GM23338 (cell line): ENCODE results near the gene TMEM106A. TPM values are rescaled to one million over a fixed set of nuclear protein-coding genes. Genes with fewer than 3 reads are reported as not detected.
A peak's percentile ranks its signal among the peaks of the same experiment; 100 is the strongest.

ENCODE experiments used
- ATAC-seq: fragments of 200-7000 bp; cut with Tn5 transposase; 3 replicates; pipeline ENCODE4 v1.9.1; 2020
- DNase-seq: peaks from one replicate; pipeline ENCODE4 v3.0.0-alpha.2; 2015; ENCODE audit warnings: low spot score
- H2AFZ ChIP-seq: fragments of 200-600 bp; sonication (generic); 2 replicates; pipeline ENCODE4 v1.8.0; 2016; ENCODE audit warnings: antibody characterized with exemption, mild to moderate bottlenecking, moderate library complexity
- H3F3A ChIP-seq: fragments of 200-600 bp; sonication (generic); replicated peaks from 2 replicates; pipeline ENCODE4 v1.8.0; 2017; ENCODE audit warnings: antibody characterized with exemption, mixed run types, low read depth
- H3K27ac ChIP-seq: fragments of 200-600 bp; sonication (generic); 2 replicates; pipeline ENCODE4 v1.6.1; 2016; ENCODE audit warnings: low read depth
- H3K27me3 ChIP-seq: fragments of 200-600 bp; sonication (generic); 2 replicates; pipeline ENCODE4 v1.8.0; 2016; ENCODE audit warnings: mild to moderate bottlenecking, mixed run types, moderate library complexity; ENCODE audit not compliant: insufficient read depth
- H3K36me3 ChIP-seq: fragments of 200-600 bp; sonication (generic); 2 replicates; pipeline ENCODE4 v1.8.0; 2016; ENCODE audit warnings: mild to moderate bottlenecking; ENCODE audit not compliant: insufficient read depth
- H3K4me1 ChIP-seq: fragments of 200-600 bp; sonication (generic); 2 replicates; pipeline ENCODE4 v1.8.0; 2016; ENCODE audit warnings: mild to moderate bottlenecking, moderate library complexity; ENCODE audit not compliant: insufficient read depth
- H3K4me2 ChIP-seq: fragments of 200-600 bp; sonication (generic); 2 replicates; pipeline ENCODE4 v1.7.1; 2017; ENCODE audit warnings: mixed run types
- H3K4me3 ChIP-seq: fragments of 200-600 bp; sonication (generic); 2 replicates; pipeline ENCODE4 v1.6.1; 2016; ENCODE audit warnings: mixed run types
- H3K79me2 ChIP-seq: fragments of 200-600 bp; sonication (generic); replicated peaks from 2 replicates; pipeline ENCODE4 v1.8.0; 2017; ENCODE audit warnings: mild to moderate bottlenecking; ENCODE audit not compliant: insufficient read depth
- H3K9me2 ChIP-seq: fragments of 200-600 bp; sonication (generic); 2 replicates; pipeline ENCODE4 v1.8.0; 2017; ENCODE audit not compliant: insufficient read depth
- H4K20me1 ChIP-seq: fragments of 200-600 bp; sonication (generic); replicated peaks from 2 replicates; pipeline ENCODE4 v1.8.0; 2017; ENCODE audit warnings: mild to moderate bottlenecking; ENCODE audit not compliant: insufficient read depth
- H3K27ac Mint-ChIP-seq: 2 replicates; pipeline ENCODE4 v1.8.0; 2020; ENCODE audit warnings: inconsistent platforms, mild to moderate bottlenecking, moderate library complexity, mixed read lengths
- H3K27me3 Mint-ChIP-seq: 3 replicates; pipeline ENCODE4 v1.8.0; 2022; ENCODE audit warnings: low read depth, mild to moderate bottlenecking, moderate library complexity, mixed read lengths, inconsistent platforms; ENCODE audit not compliant: insufficient read depth, poor library complexity
- H3K36me3 Mint-ChIP-seq: 3 replicates; pipeline ENCODE4 v1.8.0; 2021; ENCODE audit warnings: low read depth, mild to moderate bottlenecking, inconsistent platforms, moderate library complexity, mixed read lengths
- H3K4me1 Mint-ChIP-seq: 3 replicates; pipeline ENCODE4 v1.8.0; 2020; ENCODE audit warnings: mild to moderate bottlenecking, inconsistent platforms, mixed read lengths
- H3K4me3 Mint-ChIP-seq: 3 replicates; pipeline ENCODE4 v1.8.0; 2021; ENCODE audit warnings: moderate library complexity, mild to moderate bottlenecking, inconsistent platforms, mixed read lengths
- H3K9me3 Mint-ChIP-seq: 3 replicates; pipeline ENCODE4 v1.8.0; 2020; ENCODE audit warnings: moderate library complexity, mild to moderate bottlenecking, inconsistent platforms, mixed read lengths
- JUNB ChIP-seq: IDR thresholded peaks from one replicate; pipeline ENCODE4 v1.6.1; 2016; ENCODE audit warnings: antibody characterized with exemption; ENCODE audit not compliant: unreplicated experiment
- POLR2AphosphoS5 ChIP-seq: IDR thresholded peaks from 2 replicates; pipeline ENCODE4 v1.6.1; 2016; ENCODE audit warnings: antibody characterized with exemption, low read depth
- ZNF331 ChIP-seq: fragments of 250-450 bp; sonication (Bioruptor Pico); IDR thresholded peaks from 2 replicates; pipeline ENCODE4 v1.5.0; 2020; ENCODE audit warnings: low read depth, mild to moderate bottlenecking, moderate library complexity
- polyA plus RNA-seq: library from polyadenylated mRNA; unstranded; fragments of >200 nt; fragmentation: Nextera tagmentation; extraction: Ambion mirVana; gene quantifications from 2 replicates; pipeline ENCODE4 v1.2.1, GENCODE V29; 2016
- total RNA-seq: library from RNA; depleted of rRNA; stranded (reverse); fragments of >200 nt; shearing (Covaris generic); gene quantifications from 2 replicates; pipeline ENCODE4 v1.2.3, GENCODE V29; 2014
- TF ChIP-seq, protein P1 (sequence below), 2 experiments: fragments of 200-600 bp in 1 of 2; sonication (generic) in 1 of 2; conservative IDR thresholded peaks; 2 replicates each; pipeline versions ENCODE4 v1.5.1 to v1.6.1; 2016 to 2017; ENCODE audit warnings: antibody characterized with exemption in 2 of 2, low read depth in 2 of 2, mild to moderate bottlenecking in 2 of 2, moderate library complexity in 1 of 2

TMEM106A gene
- total and polyA plus RNA-seq, 2 experiments from 2014 or later: 1.1 to 1.5 TPM

DNA sequence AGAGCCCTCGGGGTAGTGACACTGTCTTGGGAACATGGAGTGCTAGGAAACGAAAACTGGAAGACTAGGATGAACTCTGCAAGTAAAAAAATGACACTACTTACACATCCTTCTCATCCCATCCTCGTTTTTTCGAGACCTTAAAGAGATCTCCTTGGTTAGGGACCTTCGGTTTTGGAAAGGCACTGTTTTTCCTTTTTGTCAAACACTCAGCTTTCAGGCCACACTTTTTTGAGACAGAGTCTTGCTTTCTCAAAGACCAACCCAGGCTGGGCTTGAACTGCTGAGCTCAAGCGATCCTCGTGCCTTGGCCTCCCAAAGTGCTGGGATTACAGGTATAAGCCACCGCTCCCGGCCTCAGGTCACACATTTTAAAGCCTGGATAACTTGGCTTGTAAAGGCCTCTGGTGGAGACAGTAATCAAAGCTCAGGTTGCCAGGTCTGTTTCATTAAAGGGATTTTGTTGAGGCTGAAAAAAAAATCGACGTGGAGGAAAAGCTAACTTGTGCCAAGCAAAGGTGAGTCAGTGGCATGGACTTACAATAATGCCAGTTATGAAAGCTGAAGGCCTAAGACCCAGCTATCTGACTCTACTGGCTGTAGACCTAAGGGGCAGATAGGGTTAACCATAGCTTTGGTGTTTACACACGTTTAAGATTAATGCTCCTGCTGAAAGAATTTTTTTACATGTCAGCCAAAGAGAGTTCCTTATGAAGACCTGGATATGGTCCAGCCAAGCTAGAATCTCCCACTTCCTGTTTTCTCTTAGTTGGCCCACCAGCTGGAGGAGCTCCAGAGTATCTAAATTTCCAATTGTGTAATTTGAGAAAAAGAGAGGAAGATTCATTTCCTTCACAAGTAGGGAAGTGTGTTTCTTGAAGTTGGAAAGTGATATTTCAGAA is 39.8 kb upstream of the TMEM106A start:
- peaks cover 11% of the 10 kb centered on the region; the same call in 2 of the 3 replicates for H3K4me1 Mint-ChIP-seq
- H3K9me3 Mint-ChIP-seq: no peaks in the 10 kb centered on the region
- H3K4me3 Mint-ChIP-seq: no peak overlapping the region

DNA sequence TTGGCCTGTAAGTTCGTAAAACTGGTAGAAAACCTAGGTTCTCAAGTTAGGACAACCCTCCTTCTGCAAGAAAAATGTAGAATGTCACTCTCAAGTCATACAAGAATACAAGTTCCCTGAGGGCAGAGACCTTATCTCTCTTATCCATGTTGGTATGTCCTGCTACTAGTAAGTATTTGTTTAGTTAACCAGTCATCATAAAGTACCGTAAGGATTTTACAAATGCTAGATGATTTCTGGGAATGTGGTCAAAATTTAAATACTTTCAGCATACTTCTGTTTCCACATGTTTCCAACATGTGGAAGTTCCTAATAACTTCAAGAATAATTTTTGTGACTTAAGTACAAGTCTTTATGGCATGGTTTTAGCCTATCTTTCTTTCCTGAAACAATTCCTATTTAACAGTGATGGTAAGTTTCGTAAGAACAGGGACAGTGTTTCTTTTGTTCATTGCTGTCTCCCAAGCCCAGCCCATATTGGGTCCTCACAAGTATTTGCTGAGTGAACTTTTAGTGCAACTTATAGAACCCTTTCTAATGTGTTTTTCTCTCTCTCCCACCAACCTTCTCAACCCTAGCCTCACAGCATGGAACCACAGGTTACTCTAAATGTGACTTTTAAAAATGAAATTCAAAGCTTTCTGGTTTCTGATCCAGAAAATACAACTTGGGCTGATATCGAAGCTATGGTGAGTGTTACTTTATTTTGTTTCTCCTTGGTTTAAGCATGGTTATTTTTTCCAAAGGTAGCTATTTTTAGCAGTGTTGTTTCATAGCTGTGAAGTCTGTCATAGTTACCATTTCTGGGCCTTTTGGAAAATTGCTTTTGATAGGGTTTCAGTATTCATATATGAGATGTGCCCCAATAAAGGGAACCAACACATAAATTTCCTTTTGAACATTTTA is 36.2 kb upstream of the TMEM106A start:
- Histone ChIP-seq H2AFZ (no peak overlapping the region), H3K4me2 (no peak overlapping the region), H3K36me3 (no peaks in the 10 kb centered on the region; the same call in 1 of the 2 replicates), H3K4me3 (no peak overlapping the region), H4K20me1 (peaks cover 4% of the 10 kb centered on the region; the same call in 1 of the 2 replicates), H3K27ac (peak overlapping the region; percentile 24; the same call in 1 of the 2 replicates), H3F3A (peaks cover 2% of the 10 kb centered on the region; the same call in 1 of the 2 replicates), H3K9me2 (no peaks in the 10 kb centered on the region), H3K4me1 (no peaks in the 10 kb centered on the region; the same call in 1 of the 2 replicates), H3K79me2 (no peaks in the 10 kb centered on the region), H3K27me3 (no peaks in the 10 kb centered on the region)
- Mint-ChIP-seq H3K36me3 (0 out of 3 replicates have a peak, but pooled peaks cover 5% of the 10 kb centered on the region), H3K27ac (no peak overlapping the region), H3K4me3 (no peak overlapping the region), H3K4me1 (peaks cover 11% of the 10 kb centered on the region; the same call in 2 of the 3 replicates), H3K27me3 (no peaks in the 10 kb centered on the region), H3K9me3 (no peaks in the 10 kb centered on the region)
- DNase-seq (no peak), ATAC-seq (no peak)
- TF ChIP-seq POLR2AphosphoS5 (no peak), JUNB (no peak), ZNF331 (CRISPR knock-in tag) (no peak)

More for the DNA sequence above, 39.8 kb upstream of the TMEM106A start:
- DNase-seq (peak; percentile 34), ATAC-seq (no peak)
- Histone ChIP-seq H3K4me3 (peak overlapping the region; percentile 60), H3K4me2 (peak overlapping the region; percentile 82), H3K27ac (peak overlapping the region; percentile 79), H3K4me1 (no peaks in the 10 kb centered on the region; the same call in 1 of the 2 replicates), H3F3A (peaks cover 2% of the 10 kb centered on the region; the same call in 1 of the 2 replicates), H3K36me3 (no peaks in the 10 kb centered on the region), H2AFZ (no peak overlapping the region), H3K27me3 (no peaks in the 10 kb centered on the region), H4K20me1 (no peaks in the 10 kb centered on the region), H3K79me2 (peaks cover 24% of the 10 kb centered on the region), H3K9me2 (no peaks in the 10 kb centered on the region)
- TF ChIP-seq POLR2AphosphoS5: no peak
- TF ChIP-seq, protein P1, sequence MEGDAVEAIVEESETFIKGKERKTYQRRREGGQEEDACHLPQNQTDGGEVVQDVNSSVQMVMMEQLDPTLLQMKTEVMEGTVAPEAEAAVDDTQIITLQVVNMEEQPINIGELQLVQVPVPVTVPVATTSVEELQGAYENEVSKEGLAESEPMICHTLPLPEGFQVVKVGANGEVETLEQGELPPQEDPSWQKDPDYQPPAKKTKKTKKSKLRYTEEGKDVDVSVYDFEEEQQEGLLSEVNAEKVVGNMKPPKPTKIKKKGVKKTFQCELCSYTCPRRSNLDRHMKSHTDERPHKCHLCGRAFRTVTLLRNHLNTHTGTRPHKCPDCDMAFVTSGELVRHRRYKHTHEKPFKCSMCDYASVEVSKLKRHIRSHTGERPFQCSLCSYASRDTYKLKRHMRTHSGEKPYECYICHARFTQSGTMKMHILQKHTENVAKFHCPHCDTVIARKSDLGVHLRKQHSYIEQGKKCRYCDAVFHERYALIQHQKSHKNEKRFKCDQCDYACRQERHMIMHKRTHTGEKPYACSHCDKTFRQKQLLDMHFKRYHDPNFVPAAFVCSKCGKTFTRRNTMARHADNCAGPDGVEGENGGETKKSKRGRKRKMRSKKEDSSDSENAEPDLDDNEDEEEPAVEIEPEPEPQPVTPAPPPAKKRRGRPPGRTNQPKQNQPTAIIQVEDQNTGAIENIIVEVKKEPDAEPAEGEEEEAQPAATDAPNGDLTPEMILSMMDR (conservative IDR thresholded peaks at IDR 0.05; ENCODE audit: low read depth in 2 of 2): peak; percentile 29 to 31
- H3K36me3 Mint-ChIP-seq: no peaks in the 10 kb centered on the region
- H3K27me3 Mint-ChIP-seq: peaks cover 2% of the 10 kb centered on the region
- H3K27ac Mint-ChIP-seq: no peak overlapping the region
